GM10266 (cell line): Measurements from ENCODE around the gene VAPB.
"Not testable (repeated sequence)": the region's sequence is repeated elsewhere in the genome, so short reads cannot be mapped to it uniquely, and the experiment has no call there.

ENCODE experiments used
- DNase-seq: peaks from one replicate; pipeline ENCODE4 v3.0.0; 2012; ENCODE audit errors: extremely low spot score
- TF ChIP-seq, protein P1 (sequence below): IDR thresholded peaks from 2 replicates; pipeline ENCODE4 v1.5.1; 2012; ENCODE audit warnings: mild to moderate bottlenecking, low read depth; ENCODE audit not compliant: control insufficient read depth, insufficient read depth; ENCODE audit errors: missing control alignments

VAPB gene

DNA sequence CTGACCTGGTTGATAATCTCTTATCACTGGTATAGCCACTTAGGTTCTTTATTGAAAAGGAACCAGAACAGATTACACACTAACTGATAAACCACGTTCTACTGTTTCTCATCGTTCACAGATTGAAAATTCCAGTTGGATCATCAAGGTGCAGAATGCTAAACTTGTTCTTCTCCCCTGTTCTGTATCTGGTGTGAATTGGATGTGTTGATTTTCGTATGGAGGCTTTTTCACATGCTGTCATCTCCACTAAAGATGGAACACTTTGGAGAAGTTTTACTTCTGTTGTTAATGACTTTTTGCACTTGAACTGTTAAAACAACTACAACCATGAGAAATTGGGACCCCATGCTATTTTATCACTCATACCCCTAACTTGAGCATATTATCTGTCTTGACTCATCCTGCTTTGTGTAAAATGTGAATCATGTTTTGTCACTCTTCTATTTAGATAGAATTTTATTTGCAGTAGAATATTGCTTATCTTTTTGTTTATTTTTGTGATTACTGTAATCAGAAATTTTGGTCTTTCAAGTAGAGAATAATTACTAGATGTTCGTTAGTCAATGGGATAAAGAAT is 17.5 kb downstream of the VAPB start:
- DNase-seq: no peak
- TF ChIP-seq, protein P1, sequence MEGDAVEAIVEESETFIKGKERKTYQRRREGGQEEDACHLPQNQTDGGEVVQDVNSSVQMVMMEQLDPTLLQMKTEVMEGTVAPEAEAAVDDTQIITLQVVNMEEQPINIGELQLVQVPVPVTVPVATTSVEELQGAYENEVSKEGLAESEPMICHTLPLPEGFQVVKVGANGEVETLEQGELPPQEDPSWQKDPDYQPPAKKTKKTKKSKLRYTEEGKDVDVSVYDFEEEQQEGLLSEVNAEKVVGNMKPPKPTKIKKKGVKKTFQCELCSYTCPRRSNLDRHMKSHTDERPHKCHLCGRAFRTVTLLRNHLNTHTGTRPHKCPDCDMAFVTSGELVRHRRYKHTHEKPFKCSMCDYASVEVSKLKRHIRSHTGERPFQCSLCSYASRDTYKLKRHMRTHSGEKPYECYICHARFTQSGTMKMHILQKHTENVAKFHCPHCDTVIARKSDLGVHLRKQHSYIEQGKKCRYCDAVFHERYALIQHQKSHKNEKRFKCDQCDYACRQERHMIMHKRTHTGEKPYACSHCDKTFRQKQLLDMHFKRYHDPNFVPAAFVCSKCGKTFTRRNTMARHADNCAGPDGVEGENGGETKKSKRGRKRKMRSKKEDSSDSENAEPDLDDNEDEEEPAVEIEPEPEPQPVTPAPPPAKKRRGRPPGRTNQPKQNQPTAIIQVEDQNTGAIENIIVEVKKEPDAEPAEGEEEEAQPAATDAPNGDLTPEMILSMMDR: no peak

DNA sequence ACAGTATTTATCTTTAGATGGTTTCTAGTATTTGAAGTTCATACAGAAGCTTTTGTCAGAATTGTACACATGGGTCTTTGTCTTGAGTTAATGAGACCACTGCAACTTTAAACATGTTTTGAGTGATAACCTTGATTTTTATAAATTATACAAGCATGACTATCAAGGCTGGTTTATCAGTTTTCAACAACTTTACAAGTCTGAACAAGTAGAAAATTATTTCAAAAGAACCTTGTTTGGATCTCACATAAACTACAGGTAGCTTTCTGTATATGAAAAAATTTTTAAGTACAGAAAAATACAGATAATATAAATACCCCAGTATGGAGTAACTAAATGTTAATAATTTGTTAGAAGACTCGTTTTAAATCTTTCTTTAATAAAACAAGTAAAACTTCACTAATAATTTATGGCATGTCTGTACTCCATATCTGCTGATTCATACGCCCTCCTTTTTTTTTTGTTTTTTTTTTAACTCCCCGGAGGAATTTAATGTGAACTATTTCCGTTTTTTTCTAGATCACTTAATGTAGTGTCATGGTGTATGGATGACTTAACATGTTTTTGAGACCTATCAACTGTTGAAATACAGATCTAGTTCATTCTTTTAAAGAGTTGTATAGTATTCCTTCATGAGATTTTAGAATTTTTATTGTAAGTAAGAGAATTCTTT is 18.3 kb downstream of the VAPB start:
- TF ChIP-seq, protein P1: no peak
- no peak for DNase-seq

DNA sequence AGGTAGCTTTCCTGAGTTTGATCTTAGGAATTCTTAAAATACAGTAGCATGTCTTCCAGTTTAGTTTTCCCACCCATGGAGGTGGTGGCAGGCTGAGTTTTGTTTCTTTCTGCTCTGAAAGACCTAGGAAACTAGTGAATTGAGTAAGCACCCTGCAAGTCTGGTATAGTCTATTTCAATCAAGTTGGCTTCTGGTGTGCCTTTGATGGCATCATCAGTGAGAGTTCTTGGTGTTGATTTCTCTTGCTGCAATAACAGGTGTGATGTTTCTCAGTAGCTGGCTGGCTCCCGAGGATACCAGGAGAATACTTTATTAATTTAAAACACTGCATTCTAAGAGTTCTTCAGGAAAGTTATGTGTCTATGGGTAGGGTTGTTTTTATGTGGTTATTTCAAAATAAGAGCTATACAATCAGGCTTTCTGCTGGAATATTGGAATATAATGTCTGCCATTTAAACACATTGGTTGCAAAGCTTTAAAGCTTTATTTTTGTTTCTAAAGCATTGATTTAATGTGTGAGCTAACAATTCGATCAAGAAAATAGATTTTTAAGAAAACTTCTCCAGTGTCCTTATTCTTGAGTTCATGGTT is 19.0 kb downstream of the VAPB start:
- peak; percentile 64 for DNase-seq
- TF ChIP-seq, protein P1: no peak

DNA sequence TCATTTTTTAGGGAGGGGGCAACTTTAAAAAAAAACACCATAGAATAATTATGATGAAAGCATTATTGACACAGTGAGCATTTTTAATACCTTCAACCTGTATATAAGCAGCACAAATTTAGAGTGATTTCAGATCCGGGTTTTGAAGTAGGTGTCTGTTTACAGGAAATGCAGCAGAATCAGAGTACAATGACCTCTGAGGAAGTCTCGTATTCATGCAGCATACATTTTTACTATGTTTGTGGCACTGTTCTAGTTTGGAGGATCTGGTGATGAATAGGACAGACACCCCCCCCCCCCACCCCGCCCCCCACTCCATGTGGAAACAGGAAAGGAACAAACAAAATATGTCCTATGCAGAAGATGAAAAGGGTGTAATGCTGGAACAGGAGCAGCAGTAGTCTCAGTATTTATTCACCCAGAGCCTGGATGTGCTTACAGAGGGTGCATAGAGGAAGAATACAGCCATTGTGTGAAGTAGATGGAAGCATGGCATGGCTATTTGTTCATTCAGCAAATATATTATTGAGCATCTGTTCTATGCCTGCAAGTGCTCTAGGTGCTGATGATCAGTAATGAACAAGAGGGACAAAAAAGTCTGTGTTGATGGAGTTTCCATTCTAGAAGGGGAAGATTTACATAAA is 19.7 kb downstream of the VAPB start:
- peak; percentile 51 for DNase-seq
- TF ChIP-seq, protein P1: no peak

DNA sequence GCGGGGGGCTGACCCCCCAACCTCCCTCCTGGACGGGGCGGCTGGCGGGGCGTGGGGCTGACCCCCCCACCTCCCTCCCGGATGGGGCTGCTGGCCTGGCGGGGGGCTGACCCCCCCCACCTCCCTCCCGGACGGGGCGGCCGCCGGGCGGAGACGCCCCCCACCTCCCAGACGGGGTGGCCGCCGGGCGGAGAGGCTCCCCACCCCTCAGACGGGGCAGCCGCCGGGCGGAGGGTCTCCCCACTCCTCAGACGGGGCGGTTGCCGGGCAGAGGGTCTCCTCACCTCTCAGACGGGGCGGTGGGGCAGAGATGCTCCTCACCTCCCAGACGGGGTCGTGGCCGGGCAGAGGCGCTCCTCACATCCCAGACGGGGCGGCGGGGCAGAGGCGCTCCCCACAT is 25.2 kb downstream of the VAPB start:
- not testable (repeated sequence) for DNase-seq

DNA sequence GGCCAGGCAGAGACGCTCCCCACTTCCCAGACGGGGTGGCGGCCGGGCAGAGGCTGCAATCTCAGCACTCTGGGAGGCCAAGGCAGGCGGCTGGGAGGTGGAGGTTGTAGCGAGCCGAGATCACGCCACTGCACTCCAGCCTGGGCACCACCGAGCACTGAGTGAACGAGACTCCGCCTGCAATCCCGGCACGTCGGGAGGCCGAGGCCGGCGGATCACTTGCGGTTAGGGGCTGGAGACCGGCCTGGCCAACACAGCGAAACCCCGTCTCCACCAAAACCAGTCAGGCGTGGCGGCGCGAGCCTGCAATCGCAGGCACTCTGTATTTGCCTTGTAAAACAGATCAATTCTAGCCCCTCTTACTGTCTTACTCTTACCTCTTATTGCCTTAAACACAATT is 25.8 kb downstream of the VAPB start:
- not testable (repeated sequence) for DNase-seq

DNA sequence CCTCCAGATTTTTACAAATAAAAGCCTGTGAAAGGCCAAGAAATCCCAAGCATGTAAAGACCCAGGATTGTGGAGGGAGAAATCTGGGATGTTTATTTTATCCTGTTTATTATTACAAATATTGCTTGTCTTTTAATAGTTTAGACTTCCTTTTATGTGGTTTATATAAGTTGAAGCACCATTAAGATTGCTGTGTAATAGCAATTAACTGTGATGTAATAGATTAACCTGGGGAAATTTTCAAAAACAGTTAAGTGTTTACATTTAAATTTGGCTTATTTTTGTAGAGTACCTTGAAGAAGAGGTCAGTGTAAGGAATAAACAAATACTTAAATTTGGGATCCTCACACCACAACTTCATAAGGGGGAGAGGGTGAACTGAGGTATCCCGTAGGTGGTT is 27.0 kb downstream of the VAPB start:
- TF ChIP-seq, protein P1: no peak
- DNase-seq: no peak

DNA sequence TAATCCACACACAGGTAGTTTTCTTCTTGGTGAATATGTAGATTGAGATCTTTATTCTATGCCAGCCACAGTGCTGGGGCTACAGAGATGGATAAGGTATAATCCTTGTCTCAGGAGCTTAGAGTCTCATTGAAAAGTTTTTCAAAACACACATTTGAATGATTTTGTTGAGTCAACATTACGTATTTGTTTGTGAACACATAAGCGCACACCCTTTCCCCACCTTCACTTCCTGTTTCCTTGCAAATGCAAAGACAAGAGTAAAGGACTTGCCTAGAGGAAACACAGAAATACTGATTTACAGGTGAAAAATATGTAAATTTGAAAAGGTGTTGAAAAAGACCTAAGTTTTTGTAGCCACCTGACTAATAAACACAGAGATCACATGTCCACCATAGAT is 27.8 kb downstream of the VAPB start:
- DNase-seq: no peak
- TF ChIP-seq, protein P1: no peak
